ENCODE results near the gene TIGD3. TPM values are rescaled to one million over a fixed set of nuclear protein-coding genes. Genes with fewer than 3 reads are reported as not detected.

The TIGD3 gene
- total RNA-seq, 4 donors from 2014 or later: 0.36 to 2.0 (median 0.50) TPM

DNA sequence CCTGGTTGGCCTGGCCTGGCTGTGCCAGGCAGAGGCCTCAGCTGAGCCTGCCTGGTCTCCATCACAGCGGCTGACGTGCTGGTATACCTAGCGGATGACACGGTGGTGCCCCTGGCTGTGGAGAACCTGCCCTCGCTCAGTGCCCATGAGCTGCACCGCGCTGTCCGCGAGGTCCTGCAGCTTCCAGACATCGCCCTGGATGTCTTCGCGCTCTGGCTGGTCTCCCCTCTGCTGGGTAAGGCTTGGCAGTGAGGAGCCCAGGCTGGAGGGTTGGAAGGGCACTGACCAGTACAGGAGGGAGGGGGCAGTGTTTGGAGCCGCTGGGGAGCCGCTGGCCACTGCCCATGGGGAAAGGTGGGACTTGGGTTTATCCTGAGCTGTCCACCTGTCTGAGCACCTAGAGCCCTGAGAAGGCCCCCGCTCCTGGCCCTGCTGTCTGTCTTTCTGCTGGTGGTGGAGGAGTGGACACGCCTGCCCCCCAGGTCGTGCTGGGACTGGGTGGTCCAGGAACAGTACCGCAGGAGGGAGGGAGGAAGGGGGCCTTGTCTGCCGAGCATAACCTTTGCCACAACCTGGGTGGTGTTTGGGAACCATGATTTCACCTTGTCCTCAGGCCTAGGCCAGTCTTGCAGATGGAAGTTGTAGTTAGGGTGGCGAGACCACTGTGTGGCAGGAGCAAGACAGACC lies 34.9 kb downstream of the TIGD3 start:
- no peak for TF ChIP-seq CTCF (IDR thresholded peaks at IDR 0.05)
- no peak for DNase-seq (ENCODE audit: low spot score)
- no peak for ATAC-seq (ENCODE audit: low FRiP score)

- ATAC-seq (ENCODE audit: low FRiP score) (peak; percentile 6), DNase-seq (ENCODE audit: low spot score) (no peak)
- TF ChIP-seq CTCF (IDR thresholded peaks at IDR 0.05): no peak
Observed at GRCh38 chr11:65390099-65390941, 35.8 kb downstream of the TIGD3 start.

DNA sequence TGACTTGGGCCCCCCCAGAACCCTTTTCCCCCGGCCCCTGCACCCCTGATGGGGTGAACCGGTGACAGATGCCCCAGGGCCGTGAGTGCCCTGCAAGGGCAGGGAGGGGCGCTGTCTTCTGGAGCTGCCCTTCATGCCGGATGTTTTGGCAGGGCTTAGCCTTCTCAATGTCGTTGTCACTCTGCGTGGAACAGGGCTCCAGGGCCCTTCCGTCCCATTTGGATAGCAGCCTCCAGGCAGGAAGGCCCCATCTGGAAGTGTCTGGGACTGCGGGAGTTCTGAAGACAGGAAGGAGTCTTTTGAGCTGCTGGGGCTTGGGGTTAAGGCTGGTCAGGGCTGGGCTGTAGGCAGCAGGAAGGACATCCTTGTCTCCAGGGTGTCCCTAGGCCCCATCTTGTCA lies 36.4 kb downstream of the TIGD3 start:
- ATAC-seq (ENCODE audit: low FRiP score) (no peak), DNase-seq (ENCODE audit: low spot score) (no peak)

GRCh38 chr11:65392186-65392829 lies 37.8 kb downstream of the TIGD3 start:
- DNase-seq (ENCODE audit: low spot score): no peak
- no peak for ATAC-seq (ENCODE audit: low FRiP score)
- no peak for TF ChIP-seq CTCF (IDR thresholded peaks at IDR 0.05)

More for the DNA sequence above, 36.4 kb downstream of the TIGD3 start:
- TF ChIP-seq CTCF (IDR thresholded peaks at IDR 0.05): no peak

DNA sequence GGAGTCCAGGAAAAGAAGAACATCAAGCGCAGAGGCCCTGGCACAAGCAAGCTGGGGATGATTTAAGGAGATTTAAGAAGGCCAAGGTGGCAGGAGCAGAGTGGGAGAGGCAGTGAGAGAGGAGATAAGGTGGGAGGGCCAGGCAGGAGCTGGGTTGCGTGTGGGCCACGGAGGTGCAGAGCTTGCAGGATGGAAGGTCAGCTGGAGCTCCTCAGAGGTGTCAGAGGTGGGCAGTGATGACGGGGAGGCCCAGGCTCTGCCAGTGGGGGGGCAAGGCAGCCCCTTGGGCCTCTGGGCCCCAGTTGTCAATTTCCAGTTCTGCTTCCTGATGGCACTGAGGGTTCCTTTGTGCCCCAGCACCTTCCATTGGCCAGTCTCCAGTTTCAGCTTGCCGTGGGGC lies 38.3 kb downstream of the TIGD3 start:
- no peak for ATAC-seq (ENCODE audit: low FRiP score)
- DNase-seq (ENCODE audit: low spot score): no peak
- TF ChIP-seq CTCF (IDR thresholded peaks at IDR 0.05): no peak

DNA sequence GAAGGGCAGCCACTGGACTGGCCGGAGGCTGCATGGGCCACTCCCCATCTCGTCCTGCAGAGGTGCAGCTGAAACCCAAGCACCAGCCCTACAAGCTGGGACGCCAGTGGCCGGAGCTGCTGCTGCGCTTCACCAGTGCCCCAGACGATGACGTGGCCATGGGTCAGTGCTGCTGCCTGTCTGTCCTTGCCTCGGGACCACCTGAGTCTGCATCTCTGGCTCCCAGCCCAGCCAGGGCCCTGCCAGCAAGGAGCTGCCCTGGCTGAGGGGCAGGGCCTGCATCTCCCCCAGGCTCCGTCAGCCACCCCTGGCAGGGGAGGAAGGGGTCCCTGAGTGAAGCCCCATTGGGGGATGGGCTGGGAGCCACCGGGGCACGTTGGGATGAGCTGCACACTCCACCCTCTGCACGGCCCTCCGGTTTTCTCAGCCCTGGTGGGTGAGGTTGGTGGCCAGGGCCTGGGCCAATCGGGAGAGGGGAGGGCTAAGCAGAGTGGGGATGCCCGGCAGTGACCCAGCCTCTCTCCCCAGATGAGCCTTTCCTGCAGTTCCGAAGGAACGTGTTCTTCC lies 39.0 kb downstream of the TIGD3 start:
- DNase-seq (ENCODE audit: low spot score) (no peak), ATAC-seq (ENCODE audit: low FRiP score) (no peak)
- TF ChIP-seq CTCF (IDR thresholded peaks at IDR 0.05): no peak

Data from omental fat pad (tissue), 4 donors.